GM23248 (cell line): ENCODE measurements around the gene XIRP2. TPM values are rescaled to one million over a fixed set of nuclear protein-coding genes. Genes with fewer than 3 reads are reported as not detected.
"Not testable (repeated sequence)": the region's sequence is repeated elsewhere in the genome, so short reads cannot be mapped to it uniquely, and the experiment has no call there.

ENCODE experiments used
- DNase-seq: peaks from one replicate; pipeline ENCODE4 v3.0.0-alpha.2; 2015
- H2AFZ ChIP-seq: fragments of 200-600 bp; sonication (generic); 2 replicates; pipeline ENCODE4 v1.6.1; 2016; ENCODE audit warnings: antibody characterized with exemption
- H3F3A ChIP-seq: fragments of 200-600 bp; sonication (generic); 2 replicates; pipeline ENCODE4 v1.6.1; 2016; ENCODE audit warnings: mild to moderate bottlenecking, antibody characterized with exemption, mixed run types; ENCODE audit not compliant: insufficient read depth
- H3K27ac ChIP-seq: fragments of 200-600 bp; sonication (generic); 2 replicates; pipeline ENCODE4 v1.5.1; 2016; ENCODE audit warnings: mild to moderate bottlenecking
- H3K27me3 ChIP-seq: fragments of 200-600 bp; sonication (generic); replicated peaks from 2 replicates; pipeline ENCODE4 v1.6.1; 2016; ENCODE audit warnings: mild to moderate bottlenecking; ENCODE audit not compliant: insufficient read depth
- H3K36me3 ChIP-seq: fragments of 200-600 bp; sonication (generic); 2 replicates; pipeline ENCODE4 v1.6.1; 2016; ENCODE audit warnings: low read depth, mild to moderate bottlenecking
- H3K4me1 ChIP-seq: fragments of 200-600 bp; sonication (generic); 2 replicates; pipeline ENCODE4 v1.6.1; 2016; ENCODE audit warnings: mild to moderate bottlenecking; ENCODE audit not compliant: insufficient read depth
- H3K4me2 ChIP-seq: fragments of 200-600 bp; sonication (generic); one replicate; pipeline ENCODE4 v1.6.1; 2016; ENCODE audit warnings: mild to moderate bottlenecking; ENCODE audit not compliant: unreplicated experiment
- H3K4me3 ChIP-seq: fragments of 200-600 bp; sonication (generic); 2 replicates; pipeline ENCODE4 v1.5.1; 2016; ENCODE audit warnings: mild to moderate bottlenecking
- H3K79me2 ChIP-seq: fragments of 200-600 bp; sonication (generic); 2 replicates; pipeline ENCODE4 v1.6.1; 2016; ENCODE audit warnings: mild to moderate bottlenecking; ENCODE audit not compliant: insufficient read depth
- H3K9ac ChIP-seq: fragments of 200-600 bp; sonication (generic); 2 replicates; pipeline ENCODE4 v1.6.1; 2016; ENCODE audit warnings: mild to moderate bottlenecking
- H3K9me2 ChIP-seq: fragments of 200-600 bp; sonication (generic); 2 replicates; pipeline ENCODE4 v1.6.1; 2016; ENCODE audit warnings: mixed run types, mild to moderate bottlenecking, moderate library complexity; ENCODE audit not compliant: insufficient read depth
- H3K9me3 ChIP-seq: fragments of 200-600 bp; sonication (generic); one replicate; pipeline ENCODE4 v1.6.1; 2017; ENCODE audit warnings: low read depth
- H4K20me1 ChIP-seq: fragments of 200-600 bp; sonication (generic); 2 replicates; pipeline ENCODE4 v1.6.0; 2016; ENCODE audit not compliant: insufficient read depth
- EZH2 ChIP-seq: fragments of 200-600 bp; sonication (generic); IDR thresholded peaks from 2 replicates; pipeline ENCODE4 v1.6.1; 2018; ENCODE audit warnings: antibody characterized with exemption, mild to moderate bottlenecking; ENCODE audit not compliant: insufficient read depth, poor library complexity, severe bottlenecking
- EZH2phosphoT487 ChIP-seq: fragments of 200-600 bp; sonication (generic); IDR thresholded peaks from 2 replicates; pipeline ENCODE4 v1.6.1; 2018; ENCODE audit warnings: antibody characterized with exemption, moderate library complexity, mild to moderate bottlenecking, low read depth; ENCODE audit not compliant: insufficient read depth
- WGBS, 2 experiments: methylation state at CpG; one replicate each; pipeline ENCODE4 v1.1.6; 2015 to 2017; ENCODE audit warnings: low lambda C conversion rate in 2 of 2, low coverage in 1 of 2; ENCODE audit errors: missing lambda C conversion rate in 2 of 2; 5-methylcytosine and 5-hydroxymethylcytosine counted together
- in situ Hi-C: fragments of 300-500 bp; cut with MboI; formaldehyde crosslinking; loops from 2 replicates; pipeline ENCODE4 v1.15.0; 2020
- polyA plus RNA-seq: library from polyadenylated mRNA; unstranded; fragments of >200 nt; fragmentation: Nextera tagmentation; extraction: Ambion mirVana; gene quantifications from 2 replicates; pipeline ENCODE4 v1.2.1, GENCODE V29; 2016
- total RNA-seq: library from RNA; depleted of rRNA; stranded (reverse); fragments of >200 nt; shearing (Covaris generic); gene quantifications from 2 replicates; pipeline ENCODE4 v1.2.3, GENCODE V29; 2014

The XIRP2 gene
- total and polyA plus RNA-seq, 2 experiments from 2014 or later = not detected

DNA sequence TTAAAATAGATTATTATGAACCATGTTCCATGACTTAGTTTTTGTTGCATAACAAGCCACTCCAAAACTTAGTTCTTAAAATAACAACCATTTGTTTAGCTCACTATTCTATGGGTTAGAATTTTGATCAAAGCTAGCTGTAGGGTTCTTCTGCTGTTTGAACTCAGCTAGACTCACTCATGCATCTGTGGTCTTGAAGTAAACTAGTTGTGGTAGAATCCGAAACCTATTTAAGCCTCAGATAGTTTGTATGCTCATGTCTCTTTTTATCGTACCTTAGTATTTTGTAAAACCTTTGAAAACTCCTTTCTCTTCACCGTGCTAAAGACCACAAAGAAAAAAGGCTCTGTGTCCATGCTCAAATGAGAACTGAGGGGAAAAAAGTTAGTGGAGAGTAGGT is 166.6 kb downstream of the XIRP2 start:
- Histone ChIP-seq H4K20me1 (no peaks in the 10 kb centered on the region), H3K4me1 (no peaks in the 10 kb centered on the region), H3K27me3 (no peaks in the 10 kb centered on the region), H3K9ac (no peak overlapping the region), H3K4me2 (no peak overlapping the region), H3K4me3 (no peak overlapping the region), H3K36me3 (no peaks in the 10 kb centered on the region), H3K9me3 (no peaks in the 10 kb centered on the region), H2AFZ (no peak overlapping the region), H3K79me2 (no peaks in the 10 kb centered on the region), H3K9me2 (no peaks in the 10 kb centered on the region), H3F3A (no peaks in the 10 kb centered on the region), H3K27ac (no peak overlapping the region)
- no peak for DNase-seq
- in situ Hi-C loops = no loop called here
- WGBS, 2 experiments = 45% methylated on average over 3 of the region's 3 CpGs
- TF ChIP-seq EZH2 (no peak), EZH2phosphoT487 (no peak)

DNA sequence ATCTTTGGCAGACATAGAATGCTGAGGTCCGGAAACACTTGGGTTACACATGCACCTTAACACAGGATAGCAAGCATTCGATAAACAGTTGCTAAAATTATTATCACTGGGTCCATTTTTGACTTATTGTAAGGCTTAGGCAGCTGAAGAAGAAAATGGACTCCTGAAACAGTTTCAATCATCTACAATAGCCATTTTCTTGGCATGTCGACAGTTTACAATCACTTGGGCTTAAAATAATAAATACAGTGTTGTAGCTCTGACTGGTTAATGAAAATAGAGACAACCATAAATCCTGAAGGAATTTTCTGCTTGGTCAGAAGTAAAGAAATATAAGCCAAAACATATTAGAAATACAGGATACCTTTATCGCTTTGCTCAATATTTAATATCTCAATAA is 169.2 kb downstream of the XIRP2 start:
- H3K4me1 ChIP-seq = no peaks in the 10 kb centered on the region
- in situ Hi-C loops = no loop called here
- no peaks in the 10 kb centered on the region for H3K79me2 ChIP-seq
- H3F3A ChIP-seq = no peaks in the 10 kb centered on the region
- no peak overlapping the region for H2AFZ ChIP-seq
- H3K9me3 ChIP-seq = no peaks in the 10 kb centered on the region
- no peaks in the 10 kb centered on the region for H3K36me3 ChIP-seq
- no peak overlapping the region for H3K27ac ChIP-seq
- no peak overlapping the region for H3K4me2 ChIP-seq
- TF ChIP-seq EZH2phosphoT487 (no peak), EZH2 (no peak)
- DNase-seq = no peak
- H3K9ac ChIP-seq = no peak overlapping the region
- no peaks in the 10 kb centered on the region for H3K27me3 ChIP-seq
- H3K9me2 ChIP-seq = no peaks in the 10 kb centered on the region
- 35 to 42% methylated on average over 4 of the region's 4 CpGs for WGBS, 2 experiments
- no peaks in the 10 kb centered on the region for H4K20me1 ChIP-seq
- no peak overlapping the region for H3K4me3 ChIP-seq

DNA sequence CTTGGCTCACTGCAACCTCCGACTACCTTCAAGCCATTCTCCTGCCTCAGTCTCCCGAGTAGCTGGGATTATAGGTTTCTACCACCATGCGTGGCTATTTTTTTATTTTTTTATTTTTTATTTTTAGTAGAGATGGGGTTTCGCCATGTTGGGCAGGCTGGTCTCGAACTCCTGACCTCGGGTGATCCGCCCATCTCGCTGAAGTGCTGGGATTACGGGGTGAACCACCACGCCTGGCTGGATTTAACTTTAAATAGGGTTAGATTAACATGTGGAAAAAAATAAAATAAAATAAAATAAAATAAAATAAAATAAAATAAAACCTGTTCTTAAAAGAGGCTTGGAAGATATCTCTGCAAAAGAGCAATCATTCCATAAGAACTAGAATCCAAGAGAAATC is 170.9 kb downstream of the XIRP2 start:
- no peaks in the 10 kb centered on the region for H3K36me3 ChIP-seq
- H4K20me1 ChIP-seq = no peaks in the 10 kb centered on the region
- no peak overlapping the region for H2AFZ ChIP-seq
- WGBS, 2 experiments = 34 to 37% methylated on average over 10 of the region's 10 CpGs
- H3K4me1 ChIP-seq = no peaks in the 10 kb centered on the region
- H3K4me2 ChIP-seq = no peak overlapping the region
- no peaks in the 10 kb centered on the region for H3F3A ChIP-seq
- no peak for DNase-seq
- no peaks in the 10 kb centered on the region for H3K27me3 ChIP-seq
- no peak overlapping the region for H3K27ac ChIP-seq
- no peak overlapping the region for H3K9ac ChIP-seq
- no peaks in the 10 kb centered on the region for H3K9me3 ChIP-seq
- in situ Hi-C loops = no loop called here
- H3K79me2 ChIP-seq = no peaks in the 10 kb centered on the region
- no peak overlapping the region for H3K4me3 ChIP-seq
- TF ChIP-seq EZH2 (no peak), EZH2phosphoT487 (no peak)
- H3K9me2 ChIP-seq = no peaks in the 10 kb centered on the region

DNA sequence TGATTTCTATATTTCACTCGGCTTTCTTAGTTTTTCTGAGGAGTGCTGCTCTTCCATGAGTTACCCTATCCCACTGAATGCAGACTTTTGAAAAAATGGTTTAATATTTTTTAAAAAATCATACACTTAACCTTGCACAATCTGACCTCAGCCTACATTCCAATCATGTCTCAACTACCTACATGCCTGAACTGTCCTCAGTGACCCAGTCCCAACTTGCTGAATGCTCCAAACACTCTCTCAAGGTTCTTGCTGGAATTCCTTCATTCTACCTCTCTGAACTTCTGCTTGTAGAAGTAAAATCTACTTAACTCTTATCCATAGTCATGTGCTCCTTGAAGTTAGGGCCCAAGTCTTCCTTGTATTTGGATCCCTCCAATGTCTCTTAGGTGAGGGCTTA is 181.6 kb downstream of the XIRP2 start:
- no peak overlapping the region for H3K4me3 ChIP-seq
- H3K36me3 ChIP-seq = no peaks in the 10 kb centered on the region
- H3K4me1 ChIP-seq = no peaks in the 10 kb centered on the region
- H3K9me2 ChIP-seq = no peaks in the 10 kb centered on the region
- no peaks in the 10 kb centered on the region; the same call in 1 of the 2 replicates for H3K27me3 ChIP-seq
- DNase-seq = no peak
- no peak overlapping the region for H3K4me2 ChIP-seq
- H2AFZ ChIP-seq = no peak overlapping the region
- H3K79me2 ChIP-seq = no peaks in the 10 kb centered on the region
- in situ Hi-C loops = no loop called here
- H3F3A ChIP-seq = no peaks in the 10 kb centered on the region
- H3K9me3 ChIP-seq = no peaks in the 10 kb centered on the region
- WGBS, 2 experiments = 15 to 26% methylated on average over 1 of the region's 1 CpG
- H3K27ac ChIP-seq = no peak overlapping the region
- no peaks in the 10 kb centered on the region for H4K20me1 ChIP-seq
- no peak overlapping the region for H3K9ac ChIP-seq
- TF ChIP-seq EZH2phosphoT487 (no peak), EZH2 (no peak)

DNA sequence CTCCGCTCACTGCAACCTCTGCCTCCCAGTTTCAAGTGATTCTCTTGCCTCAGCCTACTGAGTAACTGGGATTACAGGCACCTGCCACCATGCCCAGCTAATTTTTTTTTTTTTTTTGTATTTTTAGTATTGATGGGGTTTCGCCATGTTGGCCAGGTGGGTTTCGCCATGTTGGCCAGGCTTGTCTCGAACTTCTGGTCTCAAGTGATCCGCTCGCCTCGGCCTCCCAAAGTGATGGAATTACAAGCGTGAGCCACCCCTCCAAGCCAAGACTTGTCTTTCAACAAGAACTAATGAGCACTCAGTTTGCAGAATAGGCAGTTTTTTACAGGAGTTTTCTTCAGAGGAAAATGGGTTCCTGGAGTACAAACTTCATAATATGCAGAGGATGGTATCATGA is 187.4 kb downstream of the XIRP2 start:
- not testable (repeated sequence) for H3K4me1 ChIP-seq

DNA sequence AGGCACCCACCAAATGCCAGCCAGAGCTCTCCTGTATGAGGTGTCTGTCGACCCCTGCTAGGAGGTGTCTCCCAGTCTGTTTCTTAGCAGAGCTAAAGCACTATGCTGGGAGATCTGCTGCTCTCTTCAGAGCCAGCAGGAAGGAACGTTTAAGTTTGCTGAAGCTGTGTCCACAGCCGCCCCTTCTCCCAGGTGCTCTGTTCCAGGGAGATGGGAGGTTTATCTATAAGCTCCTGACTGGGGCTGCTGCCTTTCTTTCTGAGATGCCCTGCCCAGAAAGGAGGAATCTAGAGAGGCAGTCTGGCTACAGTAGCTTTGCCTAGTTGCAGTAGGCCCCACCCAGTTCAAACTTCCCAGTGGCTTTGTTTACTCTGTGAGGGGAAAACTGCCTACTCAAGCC is 210.7 kb downstream of the XIRP2 start:
- H3K79me2 ChIP-seq, in situ Hi-C loops, H4K20me1 ChIP-seq, H3F3A ChIP-seq, H3K27ac ChIP-seq, H3K9me3 ChIP-seq, DNase-seq, H3K4me3 ChIP-seq, H2AFZ ChIP-seq, H3K9me2 ChIP-seq, H3K4me1 ChIP-seq, H3K9ac ChIP-seq, H3K4me2 ChIP-seq, H3K27me3 ChIP-seq, H3K36me3 ChIP-seq: not testable (repeated sequence)
- WGBS, 2 experiments = 14 to 15% methylated on average over 3 of the region's 3 CpGs

More for the DNA sequence above, 187.4 kb downstream of the XIRP2 start:
- H2AFZ ChIP-seq, H3K9ac ChIP-seq, H4K20me1 ChIP-seq, H3F3A ChIP-seq, H3K36me3 ChIP-seq, H3K4me3 ChIP-seq, H3K27ac ChIP-seq, H3K27me3 ChIP-seq, in situ Hi-C loops, H3K9me2 ChIP-seq, H3K9me3 ChIP-seq, DNase-seq, H3K79me2 ChIP-seq, H3K4me2 ChIP-seq: not testable (repeated sequence)
- WGBS, 2 experiments = 46 to 54% methylated on average over 8 of the region's 8 CpGs
